HG03460 (cell line): ENCODE measurements around the gene MYLK4.

Source experiments
- ATAC-seq: cut with Tn5 transposase; IDR thresholded peaks from one replicate; pipeline ENCODE4 v1.9.1; 2021; ENCODE audit not compliant: unreplicated experiment

MYLK4 gene

DNA sequence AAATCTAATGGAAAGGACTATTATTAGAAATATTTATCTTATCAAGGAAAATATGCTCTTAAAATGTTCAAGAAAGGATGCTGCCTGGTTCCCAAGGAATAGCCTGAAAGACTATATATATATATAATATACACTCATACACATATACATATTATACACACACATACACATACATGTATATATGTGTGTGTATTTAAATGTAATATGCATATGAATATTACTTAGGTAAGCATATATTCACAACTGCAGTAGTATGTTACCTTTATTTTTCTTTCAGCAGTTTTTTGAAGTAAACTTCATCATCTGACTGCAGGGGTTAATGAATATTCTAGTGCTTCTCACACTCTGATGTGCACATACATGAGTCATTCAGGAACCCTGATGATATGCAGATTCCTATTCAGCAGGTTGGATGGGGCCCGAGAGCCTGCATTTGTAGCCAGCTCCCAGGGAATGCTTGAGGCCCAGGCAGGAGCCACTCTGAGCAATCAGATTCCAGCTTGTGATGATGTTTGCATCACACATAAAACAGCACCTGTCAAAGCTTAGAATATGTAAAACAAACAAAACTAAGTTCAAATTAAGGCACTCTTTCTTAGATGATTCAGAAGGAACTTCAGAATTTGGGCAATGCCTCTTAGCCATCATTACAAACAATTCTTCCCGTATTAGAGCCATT lies 16.1 kb downstream of the MYLK4 start:
- ATAC-seq: no peak

DNA sequence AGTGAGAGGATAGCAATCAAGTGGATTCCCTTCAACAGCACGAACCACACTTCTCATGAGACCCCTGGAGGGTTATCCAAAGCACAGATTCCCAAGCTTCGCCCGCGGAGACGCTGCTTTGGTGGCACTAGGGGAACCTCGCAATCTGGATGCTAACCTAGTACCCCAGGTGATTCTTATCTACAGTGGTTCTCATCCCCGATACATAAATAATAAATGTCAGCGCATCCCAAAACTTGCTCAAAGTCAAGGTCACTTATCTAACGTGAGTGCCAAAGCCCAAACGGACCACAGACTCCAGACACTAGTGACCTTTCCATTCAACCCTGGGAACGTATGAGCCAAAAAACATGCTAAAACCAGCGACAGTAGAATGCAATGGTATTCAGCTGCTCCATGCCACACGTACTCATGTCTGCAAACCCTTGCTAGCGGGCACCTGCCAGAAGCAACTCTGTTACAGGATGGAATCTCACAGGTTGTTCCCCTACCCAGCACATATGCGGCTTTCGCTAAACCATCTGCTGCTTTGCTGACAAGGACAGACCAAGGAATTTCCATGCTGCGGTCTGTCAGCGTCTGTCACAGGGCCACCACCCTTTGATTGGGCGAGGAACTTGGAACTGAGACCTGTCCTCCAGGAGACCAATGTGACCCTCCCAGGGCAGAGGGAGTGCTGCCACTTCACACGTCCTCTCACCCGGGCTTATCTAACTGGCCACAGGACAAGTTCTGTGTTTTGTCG lies 16.8 kb downstream of the MYLK4 start:
- ATAC-seq: no peak

DNA sequence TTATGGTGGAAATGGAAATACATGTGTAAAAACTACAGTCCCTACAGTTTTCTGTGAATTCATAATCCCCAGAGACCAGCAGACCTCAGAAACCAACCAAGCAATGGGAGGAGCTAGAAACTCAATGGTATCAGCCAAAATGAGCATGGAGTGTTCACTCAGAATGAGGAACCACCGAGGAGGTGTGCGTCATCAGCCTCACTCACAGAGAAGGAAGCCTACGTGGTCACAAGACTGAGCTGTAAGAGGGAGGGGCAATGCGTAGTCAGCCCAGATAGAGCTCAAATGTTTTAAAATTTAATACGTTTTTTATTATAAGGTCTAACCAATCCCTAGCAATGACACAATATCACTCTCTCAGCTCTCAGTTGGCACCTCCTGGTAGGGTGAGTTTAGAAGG lies 17.4 kb downstream of the MYLK4 start:
- ATAC-seq: peak; percentile 91

DNA sequence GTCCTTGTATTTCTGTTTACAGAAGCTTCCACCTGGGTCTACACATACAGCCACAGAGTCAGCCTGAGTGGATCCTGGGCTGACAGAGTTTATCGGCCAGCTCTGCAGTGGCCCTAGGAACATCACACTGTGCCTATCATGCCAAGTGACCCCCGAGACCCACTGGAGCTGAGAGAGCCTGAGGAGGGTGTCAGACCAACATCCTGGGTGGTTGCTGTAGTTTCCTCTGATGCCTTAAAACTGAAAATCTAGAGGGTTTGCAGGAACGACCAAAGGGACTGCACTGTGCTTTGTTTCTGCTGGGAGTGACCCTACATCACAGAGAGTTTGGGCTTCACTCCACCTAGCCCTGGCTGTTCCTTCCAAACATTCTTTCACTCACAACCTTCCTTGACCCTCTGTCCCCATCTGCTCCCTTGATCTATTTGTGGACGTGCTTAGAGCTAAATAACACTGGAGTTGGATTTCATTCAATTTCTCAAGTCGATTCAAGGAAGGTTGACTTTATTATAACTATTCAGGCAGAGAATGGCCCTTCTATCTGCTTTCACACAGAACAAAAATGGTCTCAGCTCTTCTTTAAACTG lies 18.1 kb downstream of the MYLK4 start:
- ATAC-seq: no peak

DNA sequence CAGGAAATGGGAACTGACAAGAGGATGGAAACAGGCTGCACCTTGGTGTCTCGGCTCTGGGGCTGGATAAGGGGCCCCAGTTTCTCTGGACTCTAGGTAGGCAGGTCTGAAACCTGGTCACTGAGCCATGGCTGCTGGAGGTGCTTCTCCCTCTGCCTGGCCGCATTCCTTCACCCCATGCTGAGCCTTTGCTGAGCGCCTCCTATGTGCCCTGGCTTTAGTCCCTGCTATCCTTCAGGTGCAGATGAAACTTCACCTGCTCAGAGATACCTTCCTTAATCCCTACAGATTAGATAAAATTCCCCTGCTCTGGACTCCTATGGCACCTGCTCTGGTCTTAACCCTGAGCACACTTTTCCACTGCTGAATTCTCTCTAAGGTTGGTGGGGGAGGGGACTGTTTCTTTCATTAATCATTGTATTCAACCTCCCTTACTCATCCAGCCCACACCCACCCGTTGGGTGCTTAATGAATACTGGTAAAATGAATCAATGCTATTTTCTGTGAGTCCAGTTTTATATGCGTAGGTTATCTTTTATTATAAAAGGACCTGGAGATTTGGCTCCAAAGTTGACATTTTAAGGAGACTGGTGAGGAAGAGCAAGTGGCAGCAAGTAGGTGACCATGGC lies 19.3 kb downstream of the MYLK4 start:
- no peak for ATAC-seq

DNA sequence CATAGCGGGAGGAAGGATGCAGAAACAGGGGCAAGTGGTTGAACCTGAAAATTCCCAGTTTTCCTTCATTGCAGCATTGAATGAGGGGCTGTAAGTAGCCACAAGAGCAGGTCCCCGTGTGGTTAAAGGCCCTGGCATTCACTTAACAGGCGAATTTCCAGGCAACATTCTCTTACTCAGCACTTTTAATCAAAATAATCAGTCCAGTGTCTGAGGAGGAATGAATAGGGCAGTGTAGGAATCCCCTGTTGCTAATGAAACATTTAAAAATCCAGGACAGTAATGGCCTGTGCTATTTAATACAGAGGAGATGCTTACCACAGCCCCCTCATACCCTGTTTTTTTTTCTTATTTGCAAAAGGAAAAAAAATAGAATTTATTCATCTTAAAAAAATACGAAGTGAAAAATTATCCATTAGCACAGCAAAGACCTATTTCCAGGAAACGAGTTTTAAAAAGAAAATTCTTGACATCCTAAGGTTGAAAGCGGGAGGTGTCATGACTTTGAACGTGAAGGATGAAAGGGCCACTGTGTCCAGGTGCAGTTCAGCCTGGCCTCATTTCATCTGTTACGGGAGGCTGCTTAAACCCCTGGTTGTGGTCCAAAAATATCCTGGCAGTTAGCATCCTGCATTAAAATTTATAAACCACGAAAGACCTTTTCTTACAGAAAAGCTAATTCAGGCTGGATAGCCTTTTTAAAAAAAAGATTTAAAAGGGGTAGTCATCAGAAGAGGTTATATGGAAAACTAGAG lies 20.2 kb downstream of the MYLK4 start:
- no peak for ATAC-seq

DNA sequence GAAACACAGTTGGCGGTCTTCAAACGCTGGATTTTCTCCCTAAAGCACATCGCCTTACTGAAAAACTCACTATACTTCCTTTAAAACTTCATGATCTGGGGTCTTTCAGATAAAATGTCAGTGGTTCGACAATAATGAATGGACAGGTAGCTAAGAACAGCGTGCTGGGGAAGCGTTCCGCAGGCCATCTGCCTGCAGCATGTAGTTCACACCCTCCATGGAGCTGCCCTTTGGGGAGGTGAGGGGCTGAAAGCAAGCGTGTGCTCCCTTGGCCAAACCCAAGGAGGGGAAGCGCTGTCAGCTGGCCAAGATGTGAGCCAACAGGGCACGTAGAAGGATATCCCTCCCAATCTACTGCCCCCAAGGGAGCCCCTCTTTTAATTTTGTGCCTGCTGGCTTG lies 20.8 kb downstream of the MYLK4 start:
- no peak for ATAC-seq

DNA sequence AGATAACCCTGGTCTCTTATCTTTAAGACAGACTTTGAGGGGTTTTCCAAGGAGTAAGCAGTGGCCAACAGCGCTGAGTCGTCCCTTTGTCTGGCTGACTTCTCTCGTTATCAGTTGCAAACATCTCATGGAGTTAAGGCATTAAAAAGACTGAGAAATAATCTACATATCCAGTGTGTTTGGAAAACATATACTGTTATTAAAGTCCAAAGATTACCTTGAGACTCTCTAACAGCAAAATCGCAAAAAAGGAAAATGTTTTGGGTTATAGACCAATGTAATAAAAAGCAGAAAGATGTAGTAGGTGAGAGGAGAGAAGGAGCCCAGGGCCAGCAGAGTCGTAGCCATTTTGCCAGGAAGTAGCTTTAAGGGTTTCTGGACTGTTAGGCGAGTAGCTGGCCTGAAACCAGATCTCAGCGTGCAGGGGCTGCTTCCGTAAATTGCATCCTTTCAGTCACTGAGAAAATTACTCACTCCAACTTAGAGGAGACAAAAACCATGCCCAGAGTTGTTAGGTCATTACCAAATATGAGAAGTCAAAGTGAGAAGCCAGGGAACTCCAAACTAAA lies 24.6 kb downstream of the MYLK4 start:
- peak; percentile 54 for ATAC-seq

DNA sequence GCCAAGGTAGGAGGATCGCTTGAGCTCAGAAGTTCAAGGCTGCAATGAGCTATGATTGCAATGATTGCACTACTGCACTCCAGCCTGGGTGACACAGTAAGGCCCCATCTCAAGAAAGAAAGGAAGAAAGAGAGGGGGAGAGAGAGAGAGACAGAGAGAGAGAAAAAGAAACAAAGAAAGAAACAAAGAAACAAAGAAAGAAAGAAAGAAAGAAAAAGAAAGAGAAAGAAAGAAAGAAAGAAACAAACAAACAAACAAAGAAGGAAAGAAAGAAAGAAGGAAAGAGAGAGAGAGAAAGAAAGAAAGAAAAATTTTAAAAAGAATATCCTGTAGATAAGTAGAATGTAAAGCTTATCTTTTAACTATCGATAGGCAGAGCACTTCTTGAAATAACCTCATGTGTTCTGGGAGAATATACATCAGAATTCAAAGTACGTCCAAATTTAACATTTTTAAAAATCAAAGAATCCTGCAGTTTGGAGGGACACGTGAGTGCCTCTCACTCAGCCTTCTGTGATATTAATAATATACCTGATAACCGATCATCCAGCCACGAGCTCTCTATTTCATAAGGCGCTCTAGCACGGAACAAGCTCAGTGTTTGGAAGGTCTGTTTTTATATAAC lies 25.2 kb downstream of the MYLK4 start:
- no peak for ATAC-seq

DNA sequence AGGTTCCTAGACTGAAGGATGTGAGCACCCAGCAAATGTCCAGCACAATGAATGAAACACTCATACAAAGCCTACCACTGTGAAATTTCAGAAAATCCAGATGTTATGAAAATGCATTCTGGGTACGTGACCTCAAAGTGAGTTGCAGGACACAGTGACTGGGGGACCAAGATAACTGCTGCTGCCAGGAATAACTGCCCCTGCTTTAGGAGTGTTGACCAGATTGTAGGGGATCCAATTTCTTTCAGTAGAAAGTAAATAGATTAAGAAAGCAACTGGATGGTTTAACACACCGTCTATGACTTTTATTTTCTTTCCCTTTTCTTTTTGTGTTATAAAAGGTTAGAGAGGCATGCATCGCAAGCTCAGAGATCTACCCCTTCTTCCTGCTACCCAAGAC lies 29.5 kb downstream of the MYLK4 start:
- ATAC-seq: no peak

DNA sequence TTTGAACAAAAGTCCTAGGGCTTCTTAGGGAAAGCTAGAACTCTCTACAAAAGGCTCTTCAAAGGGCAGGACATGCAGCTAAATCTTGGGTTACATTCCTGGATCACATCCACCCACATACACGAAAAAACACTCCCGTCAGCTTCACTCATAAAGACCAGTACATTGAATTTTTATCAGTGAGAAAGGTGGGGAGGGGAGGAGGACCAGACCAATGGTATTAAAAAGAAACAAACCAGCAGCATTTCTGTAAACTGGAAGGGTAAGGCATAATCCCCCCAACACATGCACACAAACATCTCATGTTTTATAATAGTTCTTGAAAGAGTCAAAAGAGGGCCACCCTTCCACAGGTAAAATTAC lies 31.6 kb downstream of the MYLK4 start:
- no peak for ATAC-seq

DNA sequence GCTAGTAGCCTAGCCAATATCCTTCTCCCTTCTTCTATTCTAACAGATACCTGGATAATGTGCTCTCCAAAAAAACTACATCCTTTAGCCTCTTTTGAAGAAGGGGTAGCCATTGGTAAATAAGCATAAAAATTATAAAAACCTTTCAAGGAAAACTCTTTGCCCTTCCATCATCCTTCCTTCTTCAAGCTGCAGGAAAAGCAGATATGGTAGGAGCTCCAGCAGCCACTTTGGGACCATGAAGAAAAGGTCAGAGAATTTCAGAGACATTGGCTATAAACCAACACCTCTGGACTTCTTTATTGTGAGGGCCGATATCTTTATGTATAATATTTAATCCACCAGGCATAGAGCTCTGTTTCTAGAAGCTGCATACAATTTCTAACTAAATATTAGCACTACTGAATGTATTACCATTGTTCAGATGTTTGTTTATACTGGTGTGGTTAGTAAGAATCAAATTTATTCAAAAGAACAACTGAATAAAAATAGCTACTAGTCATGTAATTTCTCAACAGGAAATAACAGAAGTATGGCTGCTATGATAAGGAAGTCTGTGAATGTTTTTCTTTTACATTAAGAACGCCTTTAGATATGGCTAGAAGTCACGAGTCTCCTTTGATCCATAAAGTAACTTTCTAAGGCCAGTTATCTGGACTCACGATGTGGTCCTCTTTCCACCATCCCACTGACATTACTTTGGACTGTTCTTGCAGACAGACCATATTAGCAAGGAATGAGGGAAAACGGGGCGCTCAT lies 32.2 kb downstream of the MYLK4 start:
- ATAC-seq: no peak

DNA sequence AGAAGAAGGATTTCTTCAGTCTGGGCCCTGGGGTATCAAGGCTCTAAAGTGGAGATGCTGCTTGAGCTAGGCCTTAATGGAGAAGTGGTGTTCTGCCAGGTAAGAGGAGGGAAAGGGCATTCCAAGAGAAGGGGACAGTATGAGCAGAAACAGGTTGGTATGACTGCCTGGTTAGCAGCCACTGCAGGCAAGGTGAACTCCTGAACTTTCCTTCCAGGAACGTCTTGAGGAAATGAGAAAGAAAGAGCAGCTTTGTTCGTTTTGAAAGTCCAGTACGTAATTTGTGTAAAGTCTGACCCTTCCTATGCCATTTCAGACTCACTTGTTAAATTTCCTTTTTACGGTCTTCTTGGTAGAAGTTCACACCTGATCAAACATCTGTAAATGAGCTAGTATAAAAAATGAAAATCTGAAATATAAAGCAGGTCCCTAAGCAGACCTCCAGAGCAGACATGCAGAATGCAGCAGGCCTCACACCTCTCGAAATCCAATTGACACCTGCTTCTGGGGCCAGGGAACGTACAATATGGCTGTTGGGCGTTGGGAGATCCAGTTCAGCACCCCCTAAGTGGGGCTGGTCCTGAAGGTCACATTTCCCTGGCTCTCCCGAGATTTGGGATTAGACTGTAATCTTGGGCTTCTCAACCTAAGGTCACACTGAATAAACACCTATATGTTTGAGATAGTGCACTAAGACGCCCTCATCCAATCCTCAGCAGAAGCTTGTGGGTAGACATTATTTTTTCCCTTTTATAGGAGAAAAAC lies 33.6 kb downstream of the MYLK4 start:
- no peak for ATAC-seq

DNA sequence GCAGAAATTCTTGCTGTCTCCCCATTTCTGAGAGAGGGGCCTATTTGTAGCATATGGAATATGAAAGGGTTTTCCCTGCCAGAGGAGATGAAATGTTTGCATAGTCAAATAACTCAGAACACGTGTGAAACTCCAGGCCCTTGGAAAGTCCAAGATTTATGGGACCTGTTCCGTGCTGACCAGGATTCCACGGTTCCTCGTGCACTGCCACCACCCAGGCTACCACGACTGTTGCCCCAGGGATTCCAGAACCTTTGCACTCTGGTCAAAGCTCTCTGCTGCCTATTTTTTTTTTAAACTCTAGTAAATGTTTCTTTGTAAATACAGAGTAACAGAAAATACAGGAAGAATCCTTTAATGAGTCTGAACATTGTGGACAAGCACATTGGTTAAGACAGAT lies 35.0 kb downstream of the MYLK4 start:
- ATAC-seq: no peak

DNA sequence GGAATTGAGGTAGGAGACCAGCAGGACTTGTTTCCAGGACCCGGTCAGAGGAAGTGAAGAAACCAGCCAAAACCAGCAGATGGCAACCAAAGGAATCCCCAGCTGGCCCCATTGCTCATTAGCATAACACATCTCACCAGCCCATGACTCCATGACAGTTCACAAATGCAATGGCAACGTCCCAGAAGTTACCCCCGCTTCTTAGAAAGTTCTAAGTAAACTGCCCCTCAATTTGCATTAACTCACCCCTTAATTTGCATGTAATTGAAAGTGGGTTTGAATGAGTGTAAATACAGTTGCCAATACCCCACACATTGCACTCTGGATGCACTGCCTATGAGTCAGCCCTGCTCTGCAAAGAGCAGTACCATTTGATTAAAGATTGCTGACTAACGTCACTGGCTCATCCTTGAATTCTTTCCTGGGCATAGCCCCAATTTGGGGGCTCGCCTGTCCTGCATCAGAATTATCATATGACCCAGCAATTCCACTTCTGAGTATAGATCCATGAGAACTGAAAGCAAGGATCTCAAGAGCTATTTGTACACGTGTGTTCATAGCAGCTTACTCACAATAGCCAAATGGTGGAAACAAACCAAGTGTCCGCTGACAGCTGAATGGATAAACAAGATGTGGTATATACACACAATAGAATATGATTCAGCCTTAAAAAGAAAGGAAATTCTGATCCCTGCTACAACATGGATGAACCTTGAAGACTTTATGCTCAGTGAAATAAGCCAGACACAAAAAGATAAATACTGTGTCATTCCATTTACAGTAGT lies 36.4 kb downstream of the MYLK4 start:
- ATAC-seq: no peak

DNA sequence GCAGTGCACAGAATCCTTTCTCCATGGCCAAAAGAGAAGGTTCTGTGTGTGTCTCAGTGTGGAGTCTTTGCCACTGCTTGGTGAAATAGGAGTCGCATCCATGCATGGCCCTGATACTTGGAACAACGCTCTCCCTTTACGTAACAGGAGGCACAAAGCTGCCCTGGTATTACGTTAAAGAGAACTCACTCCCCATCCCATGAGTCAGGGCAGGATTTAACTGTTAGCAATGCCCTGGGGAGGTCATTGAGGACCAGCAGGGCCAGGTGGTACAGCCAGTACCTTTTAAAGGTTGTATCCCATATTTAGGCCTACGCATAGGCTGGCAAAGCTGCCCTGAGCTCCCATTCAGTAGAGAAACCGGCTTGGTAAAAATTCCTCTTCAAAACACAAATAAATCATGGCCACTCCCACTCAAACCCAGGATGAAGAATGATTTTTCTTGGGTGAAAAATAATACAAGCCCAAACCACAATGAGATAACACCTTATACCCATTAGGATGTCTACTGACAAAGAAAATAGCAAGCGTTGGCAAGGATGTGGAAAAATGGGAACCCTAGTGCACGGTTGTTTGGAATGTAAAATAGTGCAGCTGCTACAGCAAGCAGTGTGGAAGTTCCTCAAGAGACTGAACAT lies 37.1 kb downstream of the MYLK4 start:
- no peak for ATAC-seq

DNA sequence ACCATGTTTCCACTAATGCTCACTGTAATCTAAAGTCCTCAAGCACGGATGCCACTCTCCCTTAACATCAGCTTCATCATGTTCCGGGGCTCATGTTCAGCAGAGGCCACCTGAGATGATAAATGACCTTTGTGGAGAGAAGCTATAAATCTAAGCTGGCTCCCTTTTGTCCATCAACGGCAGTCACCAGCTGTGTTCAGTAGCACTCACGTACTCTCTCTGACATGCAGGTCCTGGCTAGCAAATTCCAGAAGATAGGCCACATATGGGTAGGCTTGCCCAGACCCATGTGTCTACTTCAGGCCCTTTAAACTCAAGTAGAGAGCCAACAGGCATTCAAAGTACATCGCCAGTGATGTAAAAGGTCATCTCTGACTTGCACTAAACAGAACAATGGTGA lies 38.6 kb downstream of the MYLK4 start:
- no peak for ATAC-seq

DNA sequence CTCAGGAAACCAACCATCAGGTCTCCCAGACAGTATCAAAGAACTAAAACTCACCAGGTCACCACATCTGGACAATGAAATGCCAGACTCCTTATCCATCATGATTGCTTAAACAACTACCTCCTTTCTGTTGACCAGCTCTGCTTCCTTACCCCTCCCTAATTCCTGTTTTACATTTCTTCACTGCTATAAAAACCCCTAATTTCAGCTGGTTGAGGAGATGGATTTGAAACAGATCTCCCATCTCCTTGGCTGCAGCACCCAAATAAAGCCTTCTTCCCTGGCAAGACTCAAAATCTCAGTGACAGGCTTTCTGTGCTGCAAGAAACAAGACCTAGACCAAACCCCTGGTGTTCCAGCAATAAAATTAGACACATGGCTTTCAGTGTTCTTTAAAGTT lies 40.3 kb downstream of the MYLK4 start:
- ATAC-seq: no peak
